GM12878 (cell line): ENCODE results near the gene ZDBF2. TPM values are rescaled to one million over a fixed set of nuclear protein-coding genes. Genes with fewer than 3 reads are reported as not detected.

Source experiments
- ATAC-seq: fragments of 200-7000 bp; cut with Tn5 transposase; 3 replicates; pipeline ENCODE4 v1.9.1; 2020; ENCODE audit warnings: mild to moderate bottlenecking, moderate library complexity
- Bru-seq: library from RNA; stranded (reverse); fragments of 400-500 nt; gene quantifications from one replicate; lab custom pipeline; 2021; lab: Mats Ljungman, UMichigan
- BruChase-seq, 2 experiments: library from RNA; stranded (reverse); fragments of 400-500 nt; gene quantifications; one replicate each; lab custom pipeline; 2021; lab: Mats Ljungman, UMichigan
- BruUV-seq: library from RNA; stranded (reverse); fragments of 400-500 nt; replicated peaks from 2 replicates; lab custom pipeline; 2021; lab: Mats Ljungman, UMichigan
- CTCF ChIA-PET: fragments of 300-600 bp; sonication (Branson Sonifier 250); formaldehyde crosslinking; extraction: SDS; loops from one replicate; lab custom pipeline; 2021; ENCODE audit warnings: inconsistent platforms; lab: Yijun Ruan, JAX
- POLR2A ChIA-PET: fragments of 350-600 bp; formaldehyde crosslinking; extraction: SDS; loops from one replicate; lab custom pipeline; 2021; ENCODE audit warnings: inconsistent platforms; lab: Charles Lee
- RAD21 ChIA-PET: fragments of 300-600 bp; sonication (Branson Sonifier 250); formaldehyde crosslinking; loops from one replicate; lab custom pipeline; 2023; ENCODE audit warnings: antibody characterized with exemption; ENCODE audit not compliant: unreplicated experiment; lab: Charles Lee
- SMC1A ChIA-PET: fragments of 300-600 bp; sonication (Branson Sonifier 250); formaldehyde crosslinking; loops from one replicate; lab custom pipeline; 2023; ENCODE audit not compliant: unreplicated experiment, uncharacterized antibody; lab: Charles Lee
- DNase-seq: peaks from one replicate; pipeline ENCODE4 v3.0.0-alpha.2; 2011; ENCODE audit warnings: low read depth, low spot score
- FAIRE-seq: peaks from 3 replicates; lab custom pipeline; 2011; peaks lifted over from hg19 to GRCh38; lab: Jason Lieb, UNC
- H2AFZ ChIP-seq: 2 replicates; pipeline ENCODE4 v1.6.0; 2011; ENCODE audit warnings: low read depth, low read length, control low read depth; ENCODE audit not compliant: control insufficient read depth
- H3K27ac ChIP-seq: 2 replicates; pipeline ENCODE4 v1.5.1; 2011; ENCODE audit warnings: control low read depth; ENCODE audit not compliant: control insufficient read depth, insufficient read depth
- H3K27me3 ChIP-seq, 2 experiments: replicated peaks in 1 of 2; 2 replicates each; pipeline versions ENCODE4 v1.6.0 to v1.6.1; 2011; ENCODE audit warnings: low read length in 1 of 2; ENCODE audit not compliant: control insufficient read depth in 2 of 2, insufficient read depth in 2 of 2
- H3K36me3 ChIP-seq, 2 experiments: 2 replicates each; pipeline ENCODE4 v1.5.1; 2011; ENCODE audit warnings: low read length in 1 of 2; ENCODE audit not compliant: control insufficient read depth in 2 of 2, insufficient read depth in 2 of 2
- H3K4me1 ChIP-seq: 2 replicates; pipeline ENCODE4 v1.6.1; 2011; ENCODE audit warnings: mild to moderate bottlenecking, low read length, moderate library complexity, mixed read lengths; ENCODE audit not compliant: control insufficient read depth, insufficient read depth
- H3K4me2 ChIP-seq: 2 replicates; pipeline ENCODE4 v1.6.0; 2011; ENCODE audit warnings: control low read depth; ENCODE audit not compliant: control insufficient read depth, insufficient read depth
- H3K4me3 ChIP-seq: fragments of 200-600 bp; sonication (generic); 2 replicates; pipeline ENCODE4 v1.5.1; 2016
- H3K79me2 ChIP-seq: 2 replicates; pipeline ENCODE4 v1.6.0; 2011; ENCODE audit warnings: low read length; ENCODE audit not compliant: control insufficient read depth, insufficient read depth
- H3K9ac ChIP-seq: 2 replicates; pipeline ENCODE4 v1.8.0; 2011; ENCODE audit warnings: low read length, control low read depth, mixed read lengths; ENCODE audit not compliant: control insufficient read depth, insufficient read depth
- H3K9me3 ChIP-seq: replicated peaks from 3 replicates; pipeline ENCODE4 v1.5.1; 2011; ENCODE audit warnings: mild to moderate bottlenecking, low read length; ENCODE audit not compliant: control insufficient read depth, insufficient read depth
- H4K20me1 ChIP-seq: 2 replicates; pipeline ENCODE4 v1.6.0; 2011; ENCODE audit not compliant: control insufficient read depth, insufficient read depth
- ASH2L ChIP-seq: fragments of 300-600, 200-600 bp; sonication (generic); IDR thresholded peaks from 2 replicates; pipeline ENCODE4 v1.6.1; 2017; ENCODE audit warnings: low read depth, mild to moderate bottlenecking, borderline replicate concordance
- BHLHE40 ChIP-seq, 2 experiments: fragments of 450-650 bp in 1 of 2; IDR thresholded peaks; 2 replicates each; pipeline ENCODE4 v1.6.1; 2011 to 2017; ENCODE audit warnings: low read depth in 2 of 2, borderline replicate concordance in 1 of 2, improper control_type of control experiment in 1 of 2, low read length in 1 of 2, mild to moderate bottlenecking in 1 of 2
- CBX3 ChIP-seq: fragments of 200-600 bp; sonication (generic); IDR thresholded peaks from 2 replicates; pipeline ENCODE4 v1.6.1; 2016; ENCODE audit warnings: low read depth, borderline replicate concordance
- CREM ChIP-seq: IDR thresholded peaks from 2 replicates; pipeline ENCODE4 v1.6.1; 2014; ENCODE audit warnings: antibody characterized with exemption, low read depth
- DPF2 ChIP-seq: fragments of 450-650 bp; IDR thresholded peaks from 2 replicates; pipeline ENCODE4 v1.6.1; 2017; ENCODE audit warnings: mild to moderate bottlenecking
- EGR1 ChIP-seq, 2 experiments: IDR thresholded peaks; 1 replicate in 1 of 2; 2 replicates in 1 of 2; pipeline ENCODE4 v1.6.1; 2011 to 2012; ENCODE audit warnings: low read depth in 2 of 2, low read length in 2 of 2, borderline replicate concordance in 1 of 2, mild to moderate bottlenecking in 1 of 2, moderate library complexity in 1 of 2
- GABPA ChIP-seq: IDR thresholded peaks from 2 replicates; pipeline ENCODE4 v1.6.1; 2014; ENCODE audit warnings: antibody characterized with exemption, low read depth, mild to moderate bottlenecking, inconsistent platforms
- IKZF1 ChIP-seq: fragments of 450-650 bp; conservative IDR thresholded peaks from 2 replicates; pipeline ENCODE4 v1.6.1; 2017; ENCODE audit warnings: antibody characterized with exemption, mild to moderate bottlenecking
- KDM1A ChIP-seq: fragments of 200-600 bp; sonication (generic); IDR thresholded peaks from 2 replicates; pipeline ENCODE4 v1.6.1; 2016; ENCODE audit warnings: borderline replicate concordance
- NR2F1 ChIP-seq: fragments of 450-650 bp; conservative IDR thresholded peaks from 2 replicates; pipeline ENCODE4 v1.6.1; 2017; ENCODE audit warnings: mild to moderate bottlenecking
- POLR2A ChIP-seq: IDR thresholded peaks from 2 replicates; pipeline ENCODE4 v1.6.1; 2011; ENCODE audit warnings: low read depth, mild to moderate bottlenecking, low read length
- POU2F2 ChIP-seq: IDR thresholded peaks from 3 replicates; pipeline ENCODE4 v1.6.1; 2011; ENCODE audit warnings: low read depth, mild to moderate bottlenecking, low read length, borderline replicate concordance
- TAF1 ChIP-seq: IDR thresholded peaks from 2 replicates; pipeline ENCODE4 v1.6.1; 2011; ENCODE audit warnings: mild to moderate bottlenecking, low read depth, low read length, borderline replicate concordance
- ZNF217 ChIP-seq: fragments of 450-650 bp; IDR thresholded peaks from 2 replicates; pipeline ENCODE4 v1.6.1; 2017; ENCODE audit warnings: antibody characterized with exemption, mild to moderate bottlenecking
- WGBS: methylation state at CpG from one replicate; pipeline ENCODE4 v1.1.6; 2016; ENCODE audit warnings: low lambda C conversion rate; ENCODE audit not compliant: insufficient replicate concordance, insufficient coverage; ENCODE audit errors: missing lambda C conversion rate; 5-methylcytosine and 5-hydroxymethylcytosine counted together
- in situ Hi-C: fragments of 300-500 bp; cut with MboI; formaldehyde crosslinking; loops from 9 replicates; pipeline ENCODE4 v1.14.3; 2018; ENCODE audit warnings: mixed read lengths
- intact Hi-C: fragments of 100-400 bp; cut with micrococcal nuclease; formaldehyde crosslinking; loops from one replicate; pipeline ENCODE4 v1.14.2; 2022; ENCODE audit not compliant: unreplicated experiment
- long read RNA-seq, 2 experiments: library from polyadenylated mRNA; unstranded; transcript quantifications; one replicate each; pipeline ENCODE4 v2.0.0, GENCODE V29; 2019 to 2020
- polyA minus RNA-seq, 3 experiments: library from RNA; depleted of rRNA, polyadenylated mRNA; stranded (reverse); fragments of >200 nt; gene quantifications; 2 replicates each; pipeline ENCODE4 v1.2.3, GENCODE V29; 2011
- polyA plus RNA-seq, 11 experiments: library from polyadenylated mRNA; depleted of rRNA in 4 of 11; unstranded in 6 of 11; stranded (reverse) in 5 of 11; fragments of >200 nt; fragmentation: Nextera tagmentation in 4 of 11; fragmentation: Illumina TruSeq in 1 of 11; extraction: Ambion mirVana in 4 of 11; extraction: Trizol in 1 of 11; gene quantifications; 1 replicate in 1 of 11; 2 replicates in 10 of 11; pipeline versions ENCODE4 v1.2.1 to v1.2.3, GENCODE V29; 2011 to 2016; ENCODE audit warnings: inconsistent platforms in 2 of 11, missing spikeins in 2 of 11, low read depth in 1 of 11
- total RNA-seq, 4 experiments: library from RNA; depleted of rRNA in 3 of 4; stranded (reverse); fragments of >200 nt in 3 of 4; fragmentation: Illumina TruSeq in 1 of 4; extraction: Trizol in 1 of 4; gene quantifications; 2 replicates each; pipeline versions ENCODE4 v1.2.1 to v1.2.3, GENCODE V29; 2013 to 2021
- TF ChIP-seq, protein P1 (sequence below): fragments of 450-650 bp; IDR thresholded peaks from 2 replicates; pipeline ENCODE4 v1.6.1; 2016; ENCODE audit warnings: mild to moderate bottlenecking
- TF ChIP-seq, protein P2 (sequence below): IDR thresholded peaks from 2 replicates; pipeline ENCODE4 v1.6.1; 2011; ENCODE audit warnings: borderline replicate concordance, low read depth, mild to moderate bottlenecking, moderate library complexity, mixed read lengths, low read length; ENCODE audit not compliant: insufficient read depth; ENCODE audit errors: extremely low read length

The ZDBF2 gene
- 215 and 218 TPM in 2 replicates for total RNA-seq (2013; cell fraction: nucleolus; rRNA removed)
- total RNA-seq (2014; rRNA removed) (4.6 and 6.5 TPM in 2 replicates), total RNA-seq (2014; rRNA removed; fragmentation: Illumina TruSeq; extraction: Trizol) (7.7 and 7.8 TPM in 2 replicates), total RNA-seq (2021) (5.9 and 7.3 TPM in 2 replicates), polyA plus RNA-seq (2011; rRNA removed) (21.1 and 35.2 TPM in 2 replicates), polyA plus RNA-seq (2014; fragmentation: Illumina TruSeq; extraction: Trizol) (5.2 and 5.8 TPM in 2 replicates), polyA plus RNA-seq (2014; fragmentation: Nextera tagmentation; extraction: Ambion mirVana) (under 1 TPM; 0.60 to 0.68 TPM), polyA plus RNA-seq (2014; rRNA removed) (2.2 and 3.0 TPM in 2 replicates), polyA plus RNA-seq (2016; fragmentation: Nextera tagmentation; extraction: Ambion mirVana) (1 to 10 TPM; 2.5 to 3.9 TPM), polyA minus RNA-seq (2011; rRNA and poly(A)+ RNA removed) (25.4 and 58.5 TPM in 2 replicates), Bru-seq, nascent RNA (percentile 91 among the genes with signal in this experiment), BruChase-seq, experiment 1, labeled RNA remaining after a 6-hour chase (percentile 91 among the genes with signal in this experiment), BruChase-seq, experiment 2, labeled RNA remaining after a 2-hour chase (percentile 94 among the genes with signal in this experiment)
- 5.3 TPM for polyA plus RNA-seq (2011; ENCODE audit: low read depth)
- polyA plus RNA-seq (2011; cell fraction: cytosol; rRNA removed), result 3.2 and 4.1 TPM in 2 replicates
- 47.5 and 48.8 TPM in 2 replicates for polyA plus RNA-seq (2011; cell fraction: nucleus; rRNA removed)
- polyA plus RNA-seq (2012), result 6.4 and 10.5 TPM in 2 replicates
- 7.9 and 9.4 TPM in 2 replicates for polyA minus RNA-seq (2011; cell fraction: cytosol; rRNA and poly(A)+ RNA removed)
- polyA minus RNA-seq (2011; cell fraction: nucleus; rRNA and poly(A)+ RNA removed), result 31.4 and 32.5 TPM in 2 replicates
- long read RNA-seq, experiment 1, result 0 reads
- long read RNA-seq, experiment 2, full-length matches to known transcripts, result 1 of 5 reads
- long read RNA-seq, experiment 2, partial matches to known transcripts, result 1 of 5 reads
- long read RNA-seq, experiment 2, other reads (novel, unspliced or antisense), result 3 of 5 reads

DNA sequence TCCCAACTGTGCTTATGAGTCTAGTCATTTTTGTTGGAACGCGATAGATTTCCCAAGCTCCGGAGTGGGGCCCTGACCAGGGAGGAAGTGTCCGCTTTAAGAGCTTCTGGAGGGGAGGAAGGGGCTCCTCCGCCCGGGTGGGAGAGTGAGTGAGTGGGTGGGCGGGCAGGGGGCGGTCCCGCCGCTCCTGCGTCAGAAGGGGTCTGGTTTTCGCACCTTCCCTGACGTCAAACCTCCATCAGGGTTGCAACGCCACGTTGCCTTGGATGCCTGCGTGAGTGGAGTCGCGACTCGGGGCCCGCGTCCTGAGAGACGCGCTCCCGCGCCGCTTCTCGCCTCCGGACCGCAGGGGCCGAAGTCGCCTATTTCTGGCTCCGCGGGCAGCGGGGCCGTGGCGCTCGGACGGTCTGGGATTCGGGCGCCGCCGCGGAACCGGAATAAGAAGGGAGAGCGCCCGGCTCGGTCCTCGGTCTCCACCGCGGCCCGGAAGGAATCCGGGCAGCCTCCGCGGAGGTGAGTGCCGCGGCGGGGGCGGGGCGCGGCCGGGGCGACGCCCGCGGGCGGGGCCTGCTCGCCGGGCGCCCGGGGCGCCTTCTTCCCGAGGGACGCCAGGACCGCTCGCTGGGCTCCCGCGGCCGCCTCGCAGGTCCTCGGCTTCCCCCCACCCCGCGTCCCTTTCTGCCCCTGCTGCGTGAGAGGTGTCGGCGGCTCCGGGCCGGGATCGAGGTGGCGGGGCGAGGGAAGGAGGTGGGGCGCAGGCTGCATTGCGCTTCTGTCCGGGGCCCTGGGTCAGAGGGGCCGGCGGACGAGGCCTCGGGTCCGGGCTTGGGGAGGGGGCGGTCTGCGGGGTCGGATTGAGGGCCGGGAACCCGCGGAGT, at the start of gene ZDBF2:
Gene ZDBF2, plus strand, starts transcription at position 230 of the 878 bp plus-strand sequence. CDS start 7,187 bp downstream, outside the sequence.
- no peaks in the 10 kb centered on the region for H4K20me1 ChIP-seq
- FAIRE-seq (no peak), DNase-seq (no peak), ATAC-seq (peak; percentile 83)
- peaks cover 30% of the 10 kb centered on the region for H3K79me2 ChIP-seq
- no peaks in the 10 kb centered on the region for H3K36me3 ChIP-seq
- ChIA-PET CTCF (interaction anchor here (1.1 to 2.4 kb wide), 3 partner anchors 15 to 114 kb away, joined by 3 to 6 read pairs (median 4); no protein-coding TSS in a partner anchor), SMC1A (interaction anchor here (1.1 to 2.3 kb wide), 5 partner anchors 10 to 183 kb away, joined by 3 to 10 read pairs (median 6); partner anchors contain the start of gene EEF1B2), RAD21 (interaction anchor here (0.7 to 1.6 kb wide), 4 partner anchors 10 to 835 kb away, joined by 3 to 5 read pairs (median 4); no protein-coding TSS in a partner anchor), POLR2A (interaction anchor here (0.9 to 1.8 kb wide), 3 partner anchors 11 to 28 kb away, joined by 3 to 9 read pairs (median 8); no protein-coding TSS in a partner anchor)
- H3K27me3 ChIP-seq, result peaks cover 0 to 7% of the 10 kb centered on the region in 2 experiments; a peak in 2 of 4 replicates
- no peaks in the 10 kb centered on the region for H3K9me3 ChIP-seq
- intact Hi-C loops, result loop anchor here (10.0 kb wide), 1 partner anchor 170 kb away; the partner anchor contains the start of gene ADAM23
- H3K27ac ChIP-seq, result peak within 1 kb of the TSS; percentile 76
- in situ Hi-C loops, result no loop called here
- peak within 1 kb of the TSS; percentile 72 for H2AFZ ChIP-seq
- H3K4me2 ChIP-seq, result peak within 1 kb of the TSS; percentile 70
- BruUV-seq, result no TSS peak
- 3% methylated on average over 61 of the region's 104 CpGs for WGBS
- H3K4me1 ChIP-seq, result no peaks in the 10 kb centered on the region
- H3K9ac ChIP-seq, result peak within 1 kb of the TSS; percentile 70
- peak within 1 kb of the TSS; percentile 74 for H3K4me3 ChIP-seq
- TF ChIP-seq DPF2, result peak; percentile 18; the same call in 1 of the 2 replicates
- peak; percentile 88; the same call in 1 of the 2 replicates for TF ChIP-seq CREM
- no peak for TF ChIP-seq POU2F2
- no peak for TF ChIP-seq CBX3
- peak; percentile 76 for TF ChIP-seq POLR2A
- TF ChIP-seq GABPA, result peak; percentile 64; the same call in 1 of the 2 replicates
- TF ChIP-seq TAF1, result peak; percentile 15; the same call in 1 of the 2 replicates
- TF ChIP-seq IKZF1, result peak; percentile 69
- peak in 1 of 2 experiments; percentile 22; a peak in 1 of 4 replicates for TF ChIP-seq BHLHE40 (IDR thresholded peaks at IDR 0.05; ENCODE audit: borderline replicate concordance in 1 of 2, low read depth in 2 of 2, low read length in 1 of 2)
- TF ChIP-seq KDM1A, result no peak
- no peak for TF ChIP-seq ZNF217
- TF ChIP-seq, protein P1, sequence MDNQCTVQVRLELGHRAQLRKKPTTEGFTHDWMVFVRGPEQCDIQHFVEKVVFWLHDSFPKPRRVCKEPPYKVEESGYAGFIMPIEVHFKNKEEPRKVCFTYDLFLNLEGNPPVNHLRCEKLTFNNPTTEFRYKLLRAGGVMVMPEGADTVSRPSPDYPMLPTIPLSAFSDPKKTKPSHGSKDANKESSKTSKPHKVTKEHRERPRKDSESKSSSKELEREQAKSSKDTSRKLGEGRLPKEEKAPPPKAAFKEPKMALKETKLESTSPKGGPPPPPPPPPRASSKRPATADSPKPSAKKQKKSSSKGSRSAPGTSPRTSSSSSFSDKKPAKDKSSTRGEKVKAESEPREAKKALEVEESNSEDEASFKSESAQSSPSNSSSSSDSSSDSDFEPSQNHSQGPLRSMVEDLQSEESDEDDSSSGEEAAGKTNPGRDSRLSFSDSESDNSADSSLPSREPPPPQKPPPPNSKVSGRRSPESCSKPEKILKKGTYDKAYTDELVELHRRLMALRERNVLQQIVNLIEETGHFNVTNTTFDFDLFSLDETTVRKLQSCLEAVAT, result no peak
- no peak for TF ChIP-seq NR2F1
- 0 out of 2 replicates have a peak, but pooled peaks have one; percentile 41 for TF ChIP-seq ASH2L
- TF ChIP-seq, protein P2, sequence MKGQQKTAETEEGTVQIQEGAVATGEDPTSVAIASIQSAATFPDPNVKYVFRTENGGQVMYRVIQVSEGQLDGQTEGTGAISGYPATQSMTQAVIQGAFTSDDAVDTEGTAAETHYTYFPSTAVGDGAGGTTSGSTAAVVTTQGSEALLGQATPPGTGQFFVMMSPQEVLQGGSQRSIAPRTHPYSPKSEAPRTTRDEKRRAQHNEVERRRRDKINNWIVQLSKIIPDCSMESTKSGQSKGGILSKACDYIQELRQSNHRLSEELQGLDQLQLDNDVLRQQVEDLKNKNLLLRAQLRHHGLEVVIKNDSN, result no peak
- TF ChIP-seq EGR1 (IDR thresholded peaks at IDR 0.05; ENCODE audit: borderline replicate concordance in 1 of 2, low read depth in 2 of 2, low read length in 2 of 2), result peak in 1 of 2 experiments; percentile 22; a peak in 1 of 3 replicates
